HPDE6-E6E7 (cell line): ENCODE results near the gene TTYH2.

Experiments used
- DNase-seq: peaks from one replicate; pipeline ENCODE4 v3.0.0; 2011; ENCODE audit warnings: missing footprints; ENCODE audit errors: extremely low spot score

The TTYH2 gene

DNA sequence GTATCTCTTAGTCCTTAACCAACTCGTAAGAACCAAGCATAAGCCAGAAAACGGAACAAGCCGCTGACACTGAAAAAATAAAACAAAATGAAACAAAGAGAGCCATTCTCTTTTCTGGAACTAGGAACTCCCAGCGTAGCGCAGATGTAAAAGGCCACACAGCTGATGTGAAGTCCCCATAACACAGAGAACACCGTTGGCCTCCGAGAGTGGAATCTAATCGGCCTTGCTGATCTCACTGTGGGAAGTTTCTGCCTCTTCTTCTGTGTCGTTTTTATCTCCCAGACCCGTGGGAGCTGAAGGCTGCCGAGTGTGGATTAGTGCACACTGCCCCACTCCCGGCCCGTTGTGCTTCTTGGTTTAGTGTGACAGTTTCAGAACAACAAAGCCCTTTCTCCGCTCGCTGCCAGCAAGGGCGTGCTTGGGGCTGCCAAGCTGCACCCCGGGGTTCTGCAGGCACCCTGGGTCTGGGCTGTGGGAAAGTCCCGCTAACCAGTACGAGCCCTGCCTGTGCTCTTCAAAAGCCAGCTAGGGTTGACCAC is 21.7 kb downstream of the TTYH2 start:
- DNase-seq, result no peak

DNA sequence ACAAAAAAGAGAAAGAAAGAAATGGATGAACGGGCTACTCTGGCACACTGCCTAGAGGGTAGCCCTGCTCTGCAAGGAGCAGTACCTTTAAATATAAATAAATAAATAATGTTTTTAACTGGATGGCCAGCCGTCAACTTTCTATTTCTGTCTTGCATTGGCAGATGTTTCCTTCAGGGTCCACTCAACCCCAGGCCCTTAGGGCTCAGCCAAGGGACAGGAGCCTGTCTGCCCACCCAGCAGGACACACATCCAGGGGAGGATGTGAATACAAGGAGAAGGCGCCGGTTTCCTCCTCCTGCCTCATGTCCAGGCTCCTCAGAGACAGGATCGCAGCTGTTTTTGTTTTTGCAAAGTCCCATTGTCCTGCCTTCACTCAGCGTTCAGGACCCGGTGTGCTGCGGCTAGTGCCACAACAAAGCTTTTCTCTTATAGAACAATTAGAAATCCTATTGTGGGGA is 22.6 kb downstream of the TTYH2 start:
- no peak for DNase-seq

DNA sequence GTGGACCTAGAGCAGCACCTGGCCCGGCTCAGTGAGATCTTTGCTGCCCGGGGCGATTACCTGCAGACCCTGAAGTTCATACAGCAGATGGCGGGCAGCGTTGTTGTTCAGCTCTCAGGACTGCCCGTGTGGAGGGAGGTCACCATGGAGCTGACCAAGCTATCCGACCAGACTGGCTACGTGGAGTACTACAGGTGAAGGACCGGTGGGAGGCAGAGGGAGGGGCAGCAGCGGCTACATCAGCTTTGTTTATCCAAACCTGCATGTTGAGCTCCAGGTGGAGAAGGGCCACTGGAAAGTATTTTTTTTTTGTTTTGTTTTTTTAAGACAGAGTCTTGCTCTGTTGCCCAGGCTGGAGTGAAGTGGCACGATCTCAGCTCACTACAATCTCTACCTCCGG is 23.9 kb downstream of the TTYH2 start:
- no peak for DNase-seq

DNA sequence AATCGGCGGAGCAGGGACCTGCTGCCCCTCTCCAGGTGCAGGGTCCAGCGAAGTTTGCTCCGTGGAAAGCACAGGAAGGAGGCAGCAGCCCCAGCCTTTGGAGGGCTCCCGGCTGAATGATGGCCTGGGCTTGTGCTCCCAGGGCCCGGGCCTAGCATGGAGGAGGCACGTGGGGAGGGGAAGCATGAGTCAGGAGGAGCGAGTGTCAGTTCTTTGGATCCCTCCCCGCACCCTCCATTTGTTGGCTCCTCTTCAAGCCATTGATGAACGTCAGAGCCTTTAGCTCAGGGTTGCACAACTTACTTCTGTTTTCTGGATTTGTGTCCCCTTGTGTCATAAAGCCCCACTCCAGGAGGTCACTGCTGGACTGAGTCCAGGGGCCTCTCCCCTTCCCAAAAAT is 25.8 kb downstream of the TTYH2 start:
- DNase-seq, result no peak

DNA sequence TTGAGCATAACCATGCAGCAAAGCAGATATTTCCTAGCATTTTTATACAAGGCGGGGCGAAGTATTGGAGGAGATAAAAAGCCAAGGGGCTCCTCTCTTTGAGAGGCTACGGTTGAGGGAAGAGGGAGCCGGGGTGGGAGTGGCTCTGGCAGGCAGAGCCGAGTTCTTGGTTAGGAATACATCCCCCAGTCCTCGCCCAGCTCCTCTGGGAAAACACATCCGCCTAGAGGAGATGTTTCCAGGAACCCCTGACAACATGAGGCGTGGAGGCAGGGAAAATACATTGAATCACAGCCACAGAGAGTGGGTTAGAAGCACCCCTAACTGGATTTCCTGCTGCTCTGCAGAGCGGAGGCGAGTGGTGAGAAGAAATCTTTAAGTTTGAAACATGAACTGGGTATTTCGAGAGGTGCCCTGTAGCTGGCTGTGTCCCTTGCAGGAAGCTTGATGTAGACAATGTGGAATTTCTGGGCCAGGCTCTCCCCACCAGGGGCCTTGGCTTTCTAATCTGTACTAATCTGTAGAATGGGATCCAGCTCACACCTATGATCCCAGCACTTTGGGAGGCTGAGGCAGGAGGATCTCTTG is 27.3 kb downstream of the TTYH2 start:
- no peak for DNase-seq

DNA sequence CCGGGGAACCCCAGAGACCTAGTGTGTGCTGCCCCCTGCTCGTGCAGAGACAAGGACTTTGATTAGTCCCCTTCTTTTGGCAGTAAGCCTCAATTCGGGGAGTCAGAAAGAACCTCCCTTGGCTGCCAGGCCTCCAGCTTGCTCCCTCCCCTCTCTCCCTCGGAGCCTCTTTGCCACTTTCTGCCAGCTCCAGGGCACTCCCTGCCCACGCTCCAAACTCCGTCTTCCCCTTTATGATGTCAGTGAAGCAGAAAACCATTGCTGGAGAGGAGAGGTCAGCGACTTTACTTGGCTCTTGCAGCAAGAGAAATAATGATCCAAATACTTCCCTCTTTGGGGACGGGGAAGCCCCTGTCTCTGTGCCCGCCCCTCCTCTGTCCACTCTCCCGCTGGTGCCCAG is 28.1 kb downstream of the TTYH2 start:
- no peak for DNase-seq

DNA sequence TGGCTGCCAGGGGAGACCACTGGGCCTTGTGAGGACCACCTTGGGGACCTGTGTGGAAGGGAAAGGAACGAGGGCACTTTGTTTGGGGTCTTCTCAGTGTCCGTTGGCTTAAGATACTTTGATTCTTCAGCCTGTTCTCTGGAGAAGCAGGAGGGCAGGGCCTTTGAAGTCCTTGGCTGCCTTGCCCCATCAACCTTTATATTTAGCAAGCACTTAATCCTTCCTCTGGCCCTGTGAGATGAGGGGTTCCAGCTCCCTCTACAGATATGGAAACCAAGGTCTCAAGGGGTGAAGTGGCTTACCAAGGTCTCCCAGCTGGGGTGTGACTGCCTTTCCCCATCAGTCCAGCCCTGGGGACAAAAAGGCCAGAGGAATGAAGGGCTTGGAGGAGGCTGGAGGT is 28.5 kb downstream of the TTYH2 start:
- no peak for DNase-seq

DNA sequence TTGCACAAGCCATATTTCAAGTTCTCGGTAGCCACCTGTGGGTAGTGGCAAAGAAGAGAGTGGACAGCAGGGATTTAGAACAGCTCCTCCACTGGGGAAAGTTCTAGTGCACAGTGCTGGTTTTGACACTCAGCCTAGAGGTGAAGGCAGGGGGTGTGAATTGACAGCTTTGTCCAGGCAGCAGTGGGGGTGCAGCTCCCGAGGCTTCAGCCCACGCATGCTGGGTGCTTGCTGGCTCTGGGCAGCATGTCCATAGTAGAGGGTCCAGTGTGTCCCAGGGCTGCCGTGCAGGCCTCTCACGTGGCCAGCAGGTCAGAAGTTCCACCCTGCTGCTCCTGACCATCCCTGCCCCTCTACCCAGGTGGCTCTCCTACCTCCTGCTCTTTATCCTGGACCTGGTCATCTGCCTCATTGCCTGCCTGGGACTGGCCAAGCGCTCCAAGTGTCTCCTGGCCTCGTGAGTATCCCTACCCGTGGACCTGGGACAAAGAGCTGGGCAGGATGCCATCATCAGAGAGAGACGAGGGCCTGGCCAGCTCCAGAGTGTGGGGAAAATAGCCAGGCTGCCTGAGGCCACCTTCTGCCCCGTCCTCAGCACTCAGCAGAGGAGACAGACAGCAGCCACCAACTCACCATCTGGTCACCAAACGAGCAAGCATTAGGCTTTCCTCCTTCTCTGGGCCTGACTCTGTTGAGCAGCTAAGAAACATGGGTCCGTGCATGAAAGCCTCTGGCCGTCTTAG is 29.8 kb downstream of the TTYH2 start:
- DNase-seq, result no peak

DNA sequence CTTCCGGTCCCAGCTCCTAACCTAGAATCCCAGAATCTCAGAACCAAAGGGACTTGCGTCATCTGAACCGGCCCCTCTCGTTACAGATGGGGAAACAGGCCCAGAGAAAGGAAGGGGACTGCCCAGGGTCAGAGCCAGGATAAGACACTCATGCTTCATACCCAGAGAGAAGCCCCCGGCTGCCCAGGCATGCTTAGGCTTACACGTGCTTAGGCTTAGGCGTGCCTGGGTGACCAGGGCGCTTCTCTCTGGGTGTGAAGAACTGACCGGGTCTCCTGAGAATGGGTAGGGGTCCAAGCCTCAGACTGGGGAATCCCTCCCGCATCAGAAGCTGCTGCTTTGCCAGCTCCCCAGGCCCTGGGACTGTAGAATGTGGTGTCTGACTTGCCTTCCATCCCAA is 30.8 kb downstream of the TTYH2 start:
- DNase-seq, result no peak

DNA sequence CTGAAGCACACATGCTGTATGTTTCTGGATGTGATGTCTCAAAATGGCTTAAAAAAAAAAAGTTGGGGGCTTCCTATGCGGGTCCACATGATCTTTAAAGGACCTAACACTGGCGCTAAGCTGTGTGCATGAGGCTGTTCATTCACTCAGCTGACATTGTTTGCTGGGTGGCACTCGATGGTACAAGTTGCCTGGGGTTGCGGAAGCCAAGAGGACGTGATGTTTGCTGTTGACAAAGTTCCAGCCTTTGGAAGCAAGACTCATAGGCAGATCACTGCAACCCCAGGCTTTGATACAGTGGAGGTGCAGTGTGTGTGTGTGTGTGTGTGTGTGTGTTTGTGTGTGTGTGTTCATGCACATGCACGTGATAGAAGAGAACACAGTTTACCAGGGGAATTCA is 31.2 kb downstream of the TTYH2 start:
- DNase-seq, result no peak

DNA sequence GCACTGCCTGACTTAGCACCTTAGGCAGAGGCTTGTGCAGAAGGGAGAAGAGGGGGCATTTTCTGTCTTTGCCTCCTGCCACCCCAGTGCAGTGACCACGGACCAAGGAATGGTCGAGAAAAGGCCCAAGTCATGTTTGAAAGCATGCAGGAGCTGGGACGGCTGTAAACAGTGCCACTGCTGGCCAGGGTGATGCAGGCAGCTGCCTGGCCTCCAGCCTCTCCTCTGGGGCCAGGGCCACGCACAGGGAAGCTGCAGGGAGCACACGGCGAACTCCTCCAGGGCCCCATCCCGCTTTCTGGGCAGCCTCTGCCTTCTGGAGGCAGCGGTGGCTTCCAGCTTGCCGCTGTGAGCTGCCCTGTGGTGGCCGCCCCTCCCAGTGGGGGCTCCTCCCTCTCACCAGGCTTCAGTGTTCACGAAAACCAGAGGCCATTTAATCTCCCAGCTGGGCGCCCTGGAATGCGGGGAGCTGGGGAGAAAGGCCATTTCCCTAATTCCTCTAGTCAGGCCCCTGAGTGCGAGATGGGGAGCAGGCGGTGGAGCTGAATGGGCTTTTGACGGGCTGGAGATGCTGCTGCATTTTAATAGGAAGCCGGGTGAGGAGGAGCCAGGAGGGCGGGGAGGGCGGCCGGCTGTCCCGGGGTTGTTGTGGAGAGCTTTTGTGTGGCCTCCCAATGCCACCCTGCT is 31.9 kb downstream of the TTYH2 start:
- DNase-seq, result no peak

DNA sequence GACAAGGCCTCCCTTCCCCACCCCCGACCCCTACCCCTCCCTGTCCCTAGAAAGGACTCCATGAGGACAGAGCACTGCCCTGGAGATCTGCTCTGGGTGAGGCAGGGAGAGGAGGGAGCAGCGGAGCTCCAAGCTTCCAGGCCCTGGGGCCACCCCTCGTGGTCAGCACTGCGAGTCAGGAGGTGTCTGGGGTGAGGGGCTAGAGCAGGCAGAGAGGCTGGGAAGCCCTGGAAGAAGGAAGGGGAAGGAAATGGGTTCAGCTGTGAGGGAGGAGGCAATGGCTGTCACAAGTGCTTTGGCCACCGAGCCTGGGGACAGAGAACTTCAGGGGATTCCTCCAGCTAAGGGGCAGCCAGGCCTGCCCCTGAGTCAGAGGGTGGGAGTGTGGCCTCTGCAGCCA is 32.5 kb downstream of the TTYH2 start:
- no peak for DNase-seq

DNA sequence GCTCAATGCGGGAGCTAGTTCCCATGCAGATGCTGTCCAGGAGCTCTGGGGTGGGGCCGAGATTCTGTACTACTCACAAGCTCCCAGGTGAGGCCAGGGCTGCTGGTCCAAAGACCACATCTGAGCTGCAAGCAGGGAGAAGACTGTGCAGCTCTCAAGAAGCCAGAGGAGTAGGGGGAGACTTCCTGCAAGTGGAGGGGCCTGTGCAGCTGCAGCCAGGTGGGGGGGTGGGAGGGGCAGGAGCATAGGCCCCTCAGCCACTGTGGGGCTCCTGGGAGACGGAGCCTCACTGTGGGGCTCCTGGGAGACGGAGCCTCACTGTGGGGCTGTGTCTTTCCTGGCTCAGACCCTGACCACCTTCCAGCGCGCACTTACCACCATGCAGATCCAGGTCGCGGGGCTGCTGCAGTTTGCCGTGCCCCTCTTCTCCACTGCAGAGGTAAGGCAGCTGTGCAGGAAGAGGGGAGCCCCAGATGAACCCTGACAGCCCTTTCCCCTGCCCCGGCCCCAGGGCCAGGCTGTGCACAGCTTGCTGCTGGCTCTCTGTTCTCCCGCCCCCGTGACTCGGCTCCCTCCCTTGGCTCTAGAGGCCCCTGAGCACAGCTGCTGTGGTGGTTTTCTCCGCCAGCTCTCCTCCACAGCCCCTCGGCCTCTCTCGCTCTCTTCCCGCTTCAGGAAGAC is 36.4 kb downstream of the TTYH2 start:
- no peak for DNase-seq

DNA sequence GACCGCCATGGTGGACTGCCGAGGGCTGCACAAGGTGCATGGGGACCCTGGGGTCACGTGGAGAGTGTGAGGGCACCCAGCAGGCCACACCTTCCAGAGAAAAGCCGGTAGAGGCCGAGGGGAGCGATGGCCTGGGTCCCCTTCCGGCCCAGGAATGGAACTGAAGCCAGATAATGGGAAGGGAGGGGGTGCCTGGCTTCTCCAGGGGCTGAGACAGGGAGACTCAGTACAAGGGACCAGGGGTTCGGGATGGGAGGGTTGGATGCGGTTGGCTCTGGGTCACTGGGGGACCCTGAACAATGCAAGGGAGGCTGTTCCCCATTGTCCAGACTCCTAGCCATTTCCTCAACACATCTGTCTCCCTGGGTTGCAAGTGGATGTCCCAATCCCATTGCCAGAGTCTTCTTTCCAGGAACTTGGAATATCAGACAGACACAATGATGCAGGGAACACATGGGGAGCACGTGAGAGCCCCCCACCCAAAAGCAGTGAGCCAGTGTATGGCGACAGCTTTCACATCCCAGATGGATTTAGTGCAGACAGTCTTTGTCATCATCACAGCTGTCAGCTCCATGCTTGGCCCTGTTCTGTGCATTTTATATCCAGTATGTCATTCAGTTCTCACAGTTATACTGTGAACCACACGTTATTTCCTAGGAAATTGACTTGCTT is 37.1 kb downstream of the TTYH2 start:
- DNase-seq, result no peak

DNA sequence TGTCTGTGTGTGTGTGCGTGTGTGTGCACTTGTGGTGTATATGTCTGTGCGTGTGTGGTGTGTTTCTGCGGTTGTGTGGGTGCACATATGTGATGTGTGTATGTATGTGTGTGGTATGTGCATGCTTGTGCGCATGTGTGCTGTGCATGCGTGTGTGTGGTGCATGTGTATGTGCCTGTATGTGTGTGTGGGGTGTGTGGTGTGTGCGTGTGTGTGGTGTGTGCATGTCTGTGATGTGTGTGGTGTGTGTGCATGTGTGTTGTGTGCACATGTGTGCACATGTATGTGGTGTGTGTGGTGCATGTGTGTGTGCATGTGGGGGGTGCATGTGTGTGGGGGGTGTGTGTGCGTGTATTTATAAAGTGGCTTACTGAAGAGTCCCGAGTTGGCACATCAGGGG is 37.7 kb downstream of the TTYH2 start:
- no peak for DNase-seq

DNA sequence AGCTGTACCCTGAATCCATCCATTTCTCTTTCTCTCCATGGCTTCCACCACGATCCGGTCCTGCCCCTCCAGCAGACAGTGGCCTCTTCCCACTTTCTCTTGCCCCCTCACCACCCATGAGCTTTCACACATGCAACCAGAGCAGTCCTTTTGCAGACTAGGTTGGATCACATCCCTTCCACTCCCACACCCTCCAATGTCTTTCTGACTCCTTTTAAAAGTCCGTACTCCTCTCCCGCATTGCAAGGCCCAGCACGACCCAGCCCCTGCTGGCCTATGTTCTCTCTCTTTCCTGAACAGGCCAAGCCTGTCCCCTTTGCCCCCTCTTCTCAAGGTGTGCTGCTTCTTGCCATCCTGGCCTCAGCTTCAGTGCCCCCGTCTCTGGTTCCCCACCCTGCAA is 38.2 kb downstream of the TTYH2 start:
- no peak for DNase-seq

DNA sequence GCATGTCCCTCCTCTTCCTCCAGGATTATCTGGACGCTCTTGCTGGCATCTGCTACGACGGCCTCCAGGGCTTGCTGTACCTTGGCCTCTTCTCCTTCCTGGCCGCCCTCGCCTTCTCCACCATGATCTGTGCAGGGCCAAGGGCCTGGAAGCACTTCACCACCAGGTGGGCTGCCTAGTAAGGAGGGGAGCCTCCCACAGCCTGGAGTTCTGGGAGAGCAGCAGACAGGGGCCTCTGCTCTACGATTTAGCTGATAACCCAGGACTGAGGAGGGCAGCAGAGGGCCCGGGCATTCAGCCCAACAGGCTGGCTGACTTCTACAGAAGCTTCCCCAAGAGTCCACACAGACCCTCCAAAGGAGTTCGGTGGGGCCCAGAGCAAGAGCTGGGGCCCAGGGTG is 38.8 kb downstream of the TTYH2 start:
- DNase-seq, result no peak

DNA sequence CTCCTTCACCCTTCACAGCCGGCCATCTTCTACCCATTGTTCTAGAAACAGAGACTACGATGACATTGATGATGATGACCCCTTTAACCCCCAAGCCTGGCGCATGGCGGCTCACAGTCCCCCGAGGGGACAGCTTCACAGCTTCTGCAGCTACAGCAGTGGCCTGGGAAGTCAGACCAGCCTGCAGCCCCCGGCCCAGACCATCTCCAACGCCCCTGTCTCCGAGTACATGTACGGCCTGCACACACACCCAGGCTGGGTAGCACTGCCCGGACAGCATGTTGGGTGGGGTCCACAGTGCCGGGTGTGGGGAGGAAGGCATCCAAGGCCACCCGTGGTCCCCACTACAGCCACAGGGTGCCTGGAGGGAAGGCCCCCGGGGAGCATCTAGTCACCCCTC is 39.7 kb downstream of the TTYH2 start:
- no peak for DNase-seq

DNA sequence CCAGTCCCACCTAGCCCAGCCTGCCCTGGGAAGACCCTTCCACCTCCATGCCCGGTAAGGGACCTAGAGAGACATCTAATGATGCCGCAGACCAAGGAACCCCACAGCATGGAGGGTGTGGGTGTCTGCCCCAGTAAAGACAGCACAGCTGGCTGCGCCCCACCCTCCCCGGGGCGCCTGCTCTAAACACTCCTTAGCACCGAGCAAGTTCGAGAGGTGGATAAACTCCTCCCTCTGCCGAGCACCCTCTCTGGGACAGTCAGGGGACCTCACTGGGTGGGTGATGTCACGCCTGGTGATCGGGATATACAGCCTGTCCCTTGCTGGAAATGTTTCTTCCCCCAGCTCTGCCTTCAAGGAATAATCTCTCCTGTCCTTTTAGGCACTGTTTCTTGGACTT is 43.9 kb downstream of the TTYH2 start:
- DNase-seq, result no peak

DNA sequence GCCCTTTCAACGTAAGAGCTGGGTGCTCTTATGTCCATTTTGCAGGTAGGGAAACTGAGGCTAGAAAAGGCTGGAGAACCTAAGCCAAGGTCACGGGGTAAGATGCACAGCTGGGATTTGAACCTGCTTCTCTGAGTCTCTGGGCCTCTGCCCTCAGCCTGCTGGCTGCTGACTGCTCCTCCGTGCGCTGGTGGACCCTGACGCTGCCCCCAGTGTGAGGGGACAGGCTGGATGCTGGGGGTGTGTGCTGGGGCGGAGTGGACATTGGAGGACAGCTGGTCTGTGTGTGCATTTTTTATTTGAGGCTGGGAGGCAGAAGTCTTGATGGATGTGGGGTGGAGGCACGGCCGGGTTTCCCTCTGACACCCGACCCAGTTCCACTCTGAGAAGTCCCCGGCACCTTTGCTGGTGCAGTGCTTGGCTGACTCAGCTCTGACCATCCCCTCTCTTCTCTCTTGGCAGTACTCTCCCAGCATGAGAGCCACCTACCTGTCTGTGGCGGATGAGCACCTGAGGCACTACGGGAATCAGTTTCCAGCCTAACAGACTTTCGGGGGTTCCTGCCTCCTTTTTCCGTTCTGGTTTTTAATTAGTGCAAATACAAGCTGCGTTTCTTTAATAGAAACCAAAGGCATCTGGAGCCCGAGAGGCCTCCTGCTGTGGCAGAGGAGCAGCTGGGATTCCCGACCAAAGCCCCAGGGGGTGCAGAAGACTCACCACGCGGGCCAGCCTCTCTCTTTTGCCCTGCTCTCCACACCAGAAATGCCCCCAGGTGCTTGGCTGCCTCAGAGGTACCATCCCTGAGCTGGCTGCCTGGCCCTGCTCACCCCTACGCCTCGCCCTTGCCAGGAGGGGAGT is 46.5 kb downstream of the TTYH2 start:
- DNase-seq, result peak; percentile 44

DNA sequence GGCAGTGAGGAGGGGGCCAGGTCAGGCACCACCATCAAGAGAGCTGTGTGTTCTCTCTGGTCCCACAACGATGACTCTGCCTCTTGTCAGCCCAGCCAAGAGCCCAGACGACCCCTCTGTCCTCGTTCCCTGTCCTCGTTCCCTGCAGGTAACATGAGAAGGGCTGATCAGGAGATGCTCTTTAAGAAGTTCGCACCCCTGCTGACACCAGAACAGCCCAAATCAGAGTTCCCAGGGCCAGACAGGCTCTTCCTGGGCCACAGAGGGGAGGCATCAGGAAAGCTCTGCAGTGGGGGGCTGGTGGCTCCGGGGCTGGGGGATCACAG is 47.1 kb downstream of the TTYH2 start:
- DNase-seq, result no peak
